Epithelial cell of proximal tubule (primary cell): ENCODE results near the gene TTC16. TPM values are rescaled to one million over a fixed set of nuclear protein-coding genes. Genes with fewer than 3 reads are reported as not detected.

Experiments used
- DNase-seq: peaks from one replicate; pipeline ENCODE4 v3.0.0-alpha.2; 2011; ENCODE audit warnings: low read depth
- H3K4me3 ChIP-seq: 2 replicates; pipeline ENCODE4 v1.5.1; 2011; ENCODE audit warnings: low read depth, mild to moderate bottlenecking, low read length
- total RNA-seq: library from RNA; depleted of rRNA; stranded (reverse); fragments of >200 nt; gene quantifications from 2 replicates; pipeline ENCODE4 v1.2.3, GENCODE V29; 2015
- TF ChIP-seq, protein P1 (sequence below): conservative IDR thresholded peaks from 2 replicates; pipeline ENCODE4 v1.5.1; 2012; ENCODE audit warnings: low read depth, mild to moderate bottlenecking, low read length

TTC16 gene
- total RNA-seq, 1 donor from 2014 or later = not detected

- TF ChIP-seq, protein P1, sequence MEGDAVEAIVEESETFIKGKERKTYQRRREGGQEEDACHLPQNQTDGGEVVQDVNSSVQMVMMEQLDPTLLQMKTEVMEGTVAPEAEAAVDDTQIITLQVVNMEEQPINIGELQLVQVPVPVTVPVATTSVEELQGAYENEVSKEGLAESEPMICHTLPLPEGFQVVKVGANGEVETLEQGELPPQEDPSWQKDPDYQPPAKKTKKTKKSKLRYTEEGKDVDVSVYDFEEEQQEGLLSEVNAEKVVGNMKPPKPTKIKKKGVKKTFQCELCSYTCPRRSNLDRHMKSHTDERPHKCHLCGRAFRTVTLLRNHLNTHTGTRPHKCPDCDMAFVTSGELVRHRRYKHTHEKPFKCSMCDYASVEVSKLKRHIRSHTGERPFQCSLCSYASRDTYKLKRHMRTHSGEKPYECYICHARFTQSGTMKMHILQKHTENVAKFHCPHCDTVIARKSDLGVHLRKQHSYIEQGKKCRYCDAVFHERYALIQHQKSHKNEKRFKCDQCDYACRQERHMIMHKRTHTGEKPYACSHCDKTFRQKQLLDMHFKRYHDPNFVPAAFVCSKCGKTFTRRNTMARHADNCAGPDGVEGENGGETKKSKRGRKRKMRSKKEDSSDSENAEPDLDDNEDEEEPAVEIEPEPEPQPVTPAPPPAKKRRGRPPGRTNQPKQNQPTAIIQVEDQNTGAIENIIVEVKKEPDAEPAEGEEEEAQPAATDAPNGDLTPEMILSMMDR = no peak
- no peak overlapping the region for H3K4me3 ChIP-seq
- DNase-seq = no peak
These were observed 4.4 kb downstream of the TTC16 start for GRCh38 chr9:127720031-127720864.

DNA sequence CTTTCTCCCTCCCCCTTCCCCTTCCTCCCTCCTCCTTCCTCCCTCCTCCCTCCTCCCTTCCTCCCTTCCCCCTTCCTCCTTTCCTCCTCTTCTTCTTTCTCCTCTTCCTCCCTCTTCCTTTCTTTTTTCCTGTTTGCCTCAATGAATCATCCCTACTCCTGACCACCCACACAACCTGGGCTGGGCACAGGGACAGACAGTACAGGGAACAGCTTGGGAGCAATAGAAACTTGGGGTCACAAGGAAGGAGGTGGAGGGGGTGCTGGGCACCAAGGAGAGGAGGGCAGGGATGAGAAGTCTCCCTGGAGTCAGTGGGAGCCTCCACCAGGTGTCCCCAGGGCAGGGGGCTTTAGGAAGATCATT is 5.0 kb downstream of the TTC16 start:
- DNase-seq = no peak
- TF ChIP-seq, protein P1 = no peak
- no peak overlapping the region for H3K4me3 ChIP-seq

DNA sequence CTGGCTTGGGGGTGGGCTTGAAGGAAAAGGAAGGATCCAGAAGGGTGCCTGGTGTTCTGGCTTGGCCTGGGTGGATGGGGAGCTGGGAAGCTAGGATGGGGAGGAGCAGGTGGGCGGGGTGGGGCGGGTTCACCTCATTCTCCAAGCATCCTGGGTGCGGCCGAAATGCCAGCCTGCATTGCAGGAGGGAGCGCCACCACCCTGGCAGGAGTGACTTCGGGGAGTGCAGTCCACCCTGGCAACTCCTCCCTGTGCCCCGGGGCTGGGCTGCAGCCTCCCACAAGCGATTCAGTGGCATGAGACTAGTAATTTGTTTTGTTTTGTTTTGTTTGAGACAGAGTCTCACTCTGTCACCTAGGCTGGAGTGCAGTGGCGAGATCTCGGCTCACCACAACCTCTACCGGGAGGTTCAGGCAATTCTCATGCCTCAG is 5.5 kb downstream of the TTC16 start:
- DNase-seq = no peak
- no peak overlapping the region for H3K4me3 ChIP-seq
- TF ChIP-seq, protein P1 = no peak

- TF ChIP-seq, protein P1 = no peak
- no peak overlapping the region for H3K4me3 ChIP-seq
- DNase-seq = no peak
These were observed 6.3 kb downstream of the TTC16 start for GRCh38 chr9:127722055-127722745.

DNA sequence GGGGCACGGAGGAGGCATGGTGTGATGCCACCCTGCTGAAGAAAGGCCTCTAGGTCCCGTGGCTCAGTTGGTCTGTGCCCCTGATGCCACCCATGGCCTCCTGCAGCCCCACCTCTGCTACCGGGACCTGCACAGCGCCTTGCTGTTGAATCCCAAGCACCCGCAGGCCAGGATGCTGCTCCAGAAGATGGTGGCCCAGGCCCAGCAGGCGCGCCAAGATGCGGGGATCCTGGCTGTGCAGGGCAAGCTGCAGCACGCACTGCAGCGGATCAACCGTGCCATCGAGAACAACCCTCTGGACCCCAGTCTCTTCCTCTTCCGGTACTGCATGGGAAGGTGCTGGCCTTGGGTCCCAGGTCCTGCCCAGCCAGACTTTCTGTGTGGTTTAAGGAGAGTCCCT is 7.1 kb downstream of the TTC16 start:
- TF ChIP-seq, protein P1 = no peak
- no peak overlapping the region for H3K4me3 ChIP-seq
- DNase-seq = no peak

- H3K4me3 ChIP-seq = no peak overlapping the region
- no peak for DNase-seq
- TF ChIP-seq, protein P1 = no peak
These were observed 7.6 kb downstream of the TTC16 start for GRCh38 chr9:127723444-127723843.
